HG03558 (cell line): ENCODE results near the gene ZNF552.
A peak's percentile ranks its signal among the peaks of the same experiment; 100 is the strongest.
"Not testable (repeated sequence)": the region's sequence is repeated elsewhere in the genome, so short reads cannot be mapped to it uniquely, and the experiment has no call there.

Experiments
- ATAC-seq: cut with Tn5 transposase; IDR thresholded peaks from one replicate; pipeline ENCODE4 v1.9.1; 2021; ENCODE audit warnings: moderate number of reproducible peaks; ENCODE audit not compliant: unreplicated experiment; ENCODE audit errors: extremely low read depth

Gene ZNF552

DNA sequence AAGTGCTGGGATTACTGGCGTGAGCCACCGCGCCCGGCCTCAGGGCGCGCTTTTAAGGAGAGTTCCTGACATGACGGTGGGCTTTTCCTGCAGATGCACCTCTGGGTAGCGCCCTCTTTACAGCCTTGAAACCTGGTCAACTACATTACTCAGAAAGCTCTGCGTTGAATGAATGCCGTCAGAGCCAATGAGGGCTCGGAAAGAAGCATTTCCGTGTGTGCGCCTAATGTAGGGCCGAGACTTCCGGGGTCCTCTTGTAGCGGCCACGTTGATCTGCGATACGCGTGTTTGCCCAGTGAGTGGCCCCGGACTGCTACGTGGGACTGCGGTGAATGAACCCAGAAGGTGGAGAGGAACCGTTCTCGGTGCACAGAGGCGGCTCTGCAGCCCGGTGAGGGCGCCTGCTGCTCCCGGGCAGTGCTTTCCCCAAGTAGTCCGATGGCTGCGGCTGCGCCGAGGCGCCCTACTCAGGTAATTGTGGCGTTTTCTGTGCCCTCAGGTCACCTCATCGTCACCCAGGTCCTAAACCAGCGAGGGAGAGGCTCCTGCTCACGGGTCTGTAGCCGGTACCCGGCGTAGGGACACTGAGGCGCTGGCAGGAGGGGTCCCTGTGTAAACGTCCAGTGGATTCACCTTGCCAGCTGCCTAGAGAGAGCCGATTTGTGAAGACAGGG lies 4.9 kb upstream of the ZNF552 start:
- peak; percentile 73 for ATAC-seq

GRCh38 chr19:57818378-57818777 lies 3.7 kb upstream of the ZNF552 start:
- ATAC-seq, result no peak

DNA sequence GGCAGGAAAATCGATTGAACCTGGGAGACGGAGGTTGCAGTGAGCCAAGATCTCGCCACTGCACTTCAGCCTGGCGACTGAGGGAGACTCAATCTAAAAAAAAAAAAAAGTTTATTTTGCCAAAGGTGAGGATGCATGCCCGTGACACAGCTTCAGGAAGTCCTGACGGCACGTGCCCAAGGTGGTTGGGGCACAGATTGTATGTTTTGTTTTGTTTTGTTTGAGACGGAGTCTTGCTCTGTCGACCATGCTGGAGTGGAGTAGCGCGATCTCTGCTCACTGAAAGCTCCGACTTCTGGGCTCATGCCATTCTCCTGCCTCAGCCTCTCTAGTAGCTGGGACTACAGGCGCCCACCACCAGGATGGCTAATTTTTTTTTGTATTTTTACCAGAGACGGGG lies 3.3 kb upstream of the ZNF552 start:
- no peak for ATAC-seq

GRCh38 chr19:57816652-57817051 lies 1.9 kb upstream of the ZNF552 start:
- ATAC-seq, result no peak

DNA sequence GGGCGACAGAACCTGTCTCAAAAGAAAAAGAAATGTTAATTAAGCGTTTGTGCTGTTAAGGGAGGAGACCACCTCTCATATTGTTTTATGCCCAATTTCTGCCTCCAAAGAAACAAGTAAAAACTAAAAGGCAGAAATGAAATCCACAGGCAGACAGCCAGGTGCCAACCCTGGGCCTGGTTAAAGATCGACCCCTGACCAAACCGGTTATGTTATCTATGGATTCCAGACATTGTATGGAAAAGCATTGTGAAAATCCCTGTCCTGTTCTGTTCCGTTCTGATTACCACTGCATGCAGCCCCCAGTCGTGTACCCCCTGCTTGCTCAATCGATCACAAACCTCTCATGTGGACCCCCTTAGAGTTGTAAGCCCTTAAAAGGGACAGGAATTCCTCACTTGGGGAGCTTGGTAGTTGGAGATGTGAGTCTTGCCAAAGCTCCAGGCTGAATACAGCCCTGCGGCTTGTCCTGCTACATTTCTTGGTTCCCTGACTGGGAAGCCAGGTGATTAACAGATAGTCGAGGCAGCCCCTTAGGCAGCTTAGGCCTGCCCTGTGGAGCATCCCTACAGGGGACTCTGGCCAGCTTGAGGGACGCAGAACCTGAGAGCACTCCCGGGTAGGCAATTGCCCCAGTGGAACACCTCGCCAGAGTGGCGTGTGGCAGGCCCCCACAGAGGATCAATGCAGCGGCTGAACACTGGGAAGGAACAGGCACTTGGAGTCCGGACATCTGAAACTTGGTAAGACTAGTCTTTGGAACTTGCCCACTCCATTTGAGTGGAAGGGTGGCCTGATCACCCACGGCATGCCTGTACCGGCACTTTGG lies 748 bp upstream of the ZNF552 start:
- no peak for ATAC-seq

GRCh38 chr19:57813919-57814504 lies 701 bp downstream of the ZNF552 start:
- ATAC-seq, result no peak

GRCh38 chr19:57812975-57813820 lies 1.5 kb downstream of the ZNF552 start:
- not testable (repeated sequence) for ATAC-seq

- no peak for ATAC-seq
Measured at GRCh38 chr19:57812226-57812625, 2.5 kb downstream of the ZNF552 start.

GRCh38 chr19:57810410-57811295 lies 4.1 kb downstream of the ZNF552 start:
- not testable (repeated sequence) for ATAC-seq

GRCh38 chr19:57807541-57807940 lies 7.2 kb downstream of the ZNF552 start:
- no peak for ATAC-seq

DNA sequence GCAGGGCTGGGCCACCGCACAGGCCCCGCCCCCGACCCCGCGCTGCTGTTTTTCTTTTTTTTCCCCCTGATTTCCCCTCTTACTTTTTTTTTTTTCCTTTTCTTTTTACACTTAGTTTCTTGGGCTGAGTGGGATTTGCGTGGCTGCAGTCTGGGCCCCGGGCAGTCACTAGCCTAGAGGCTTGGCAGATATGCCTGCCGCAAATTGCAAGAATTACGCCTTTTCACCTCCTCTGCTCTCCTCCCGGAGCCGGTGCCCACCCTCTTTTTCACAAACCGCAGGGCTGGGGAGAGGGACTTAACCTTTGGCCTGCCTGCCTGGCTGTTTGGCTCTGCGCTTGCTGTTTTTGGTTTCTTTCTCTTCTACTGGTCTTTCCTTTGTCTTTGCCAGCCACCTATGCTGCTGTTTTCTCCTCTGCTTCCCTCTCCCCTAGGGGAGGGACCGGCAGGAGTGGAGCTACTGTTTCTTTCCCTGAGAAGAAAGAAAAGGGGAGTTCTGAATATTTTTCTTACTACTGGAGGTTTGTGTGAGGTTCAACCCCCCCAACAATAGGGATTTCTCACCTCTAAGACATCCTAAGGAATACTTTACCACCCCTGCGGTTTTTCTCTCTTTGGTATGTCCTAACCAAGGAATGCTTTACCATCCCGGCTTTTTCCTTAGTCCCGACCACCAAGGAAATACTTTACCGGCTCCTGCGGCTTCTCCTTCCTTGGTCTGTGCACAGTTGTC lies 11.0 kb downstream of the ZNF552 start:
- no peak for ATAC-seq

DNA sequence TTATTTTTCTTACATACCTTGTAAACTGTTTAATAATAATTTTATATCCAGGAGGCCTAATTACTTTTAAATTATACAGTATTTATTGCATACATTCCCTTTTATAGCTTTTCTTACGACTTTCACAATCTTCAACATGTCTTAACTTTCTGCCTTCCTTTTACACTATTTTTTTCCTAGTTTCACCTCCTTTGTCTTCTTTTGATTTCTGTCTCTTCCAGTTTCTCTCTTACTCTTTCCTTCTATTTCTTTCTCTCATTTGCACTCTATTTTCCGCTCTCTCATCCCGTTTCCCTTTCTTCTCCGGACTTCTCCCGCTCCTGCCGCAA lies 11.5 kb downstream of the ZNF552 start:
- no peak for ATAC-seq

- ATAC-seq, result no peak
Measured at GRCh38 chr19:57802269-57802668, 12.4 kb downstream of the ZNF552 start.

- no peak for ATAC-seq
Measured at GRCh38 chr19:57800696-57801095, 14.0 kb downstream of the ZNF552 start.

- ATAC-seq, result not testable (repeated sequence)
Measured at GRCh38 chr19:57796580-57796979, 18.1 kb downstream of the ZNF552 start.

- no peak for ATAC-seq
Measured at GRCh38 chr19:57789288-57789687, 25.4 kb downstream of the ZNF552 start.

DNA sequence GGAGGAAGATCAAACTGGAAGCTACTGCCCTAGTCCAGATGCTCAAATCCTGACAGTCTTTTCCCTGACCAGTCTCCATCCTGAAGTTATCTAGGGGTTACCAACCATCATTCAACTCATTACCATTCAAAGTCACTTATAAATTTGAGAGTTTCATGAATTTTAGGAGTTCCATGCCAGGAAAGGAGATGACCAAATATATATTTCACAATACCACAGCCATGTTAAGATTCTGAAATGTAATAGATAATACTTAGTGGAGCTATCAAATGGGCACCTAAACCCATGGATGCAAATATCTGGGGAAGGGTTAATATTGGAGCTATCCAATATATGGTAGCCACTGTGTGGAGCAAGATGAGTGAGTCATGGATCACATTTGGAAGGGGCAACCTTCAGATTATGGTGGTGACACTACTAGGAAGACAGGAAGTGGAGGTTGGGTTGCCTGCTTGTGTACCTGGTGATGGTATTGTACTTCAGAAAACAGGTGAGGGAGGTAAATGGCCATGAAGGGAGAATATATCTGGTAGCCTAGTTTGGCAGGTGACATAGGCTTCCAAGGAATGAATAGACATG lies 26.5 kb downstream of the ZNF552 start:
- no peak for ATAC-seq

- ATAC-seq, result no peak
Measured at GRCh38 chr19:57786906-57787305, 27.8 kb downstream of the ZNF552 start.

DNA sequence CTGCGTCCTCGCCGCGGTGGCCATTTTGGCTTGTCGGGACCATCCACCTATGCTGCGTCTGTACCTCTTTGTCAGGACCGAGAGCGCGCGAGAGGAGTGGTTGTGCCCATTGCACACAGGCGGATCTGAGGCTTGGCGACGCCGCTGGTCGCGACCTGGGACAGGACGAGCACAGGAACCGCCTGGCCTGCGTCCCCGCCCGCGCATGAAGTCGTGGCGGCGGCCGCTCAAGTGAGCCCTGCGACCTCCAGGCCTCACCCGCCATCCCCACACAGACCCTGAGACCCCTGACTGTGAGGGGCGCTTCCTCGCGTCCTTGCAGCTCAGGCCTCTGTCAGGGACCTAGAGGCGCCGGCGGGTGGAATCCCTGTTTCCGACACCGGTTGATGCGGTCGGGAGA lies 28.4 kb downstream of the ZNF552 start:
- no peak for ATAC-seq
